ENCODE results near the gene TP73. TPM values are rescaled to one million over a fixed set of nuclear protein-coding genes. Genes with fewer than 3 reads are reported as not detected.

Gene TP73
- total and polyA plus RNA-seq, 12 donors, result 0.03 to 0.58 (median 0.15) TPM; not detected in 7

DNA sequence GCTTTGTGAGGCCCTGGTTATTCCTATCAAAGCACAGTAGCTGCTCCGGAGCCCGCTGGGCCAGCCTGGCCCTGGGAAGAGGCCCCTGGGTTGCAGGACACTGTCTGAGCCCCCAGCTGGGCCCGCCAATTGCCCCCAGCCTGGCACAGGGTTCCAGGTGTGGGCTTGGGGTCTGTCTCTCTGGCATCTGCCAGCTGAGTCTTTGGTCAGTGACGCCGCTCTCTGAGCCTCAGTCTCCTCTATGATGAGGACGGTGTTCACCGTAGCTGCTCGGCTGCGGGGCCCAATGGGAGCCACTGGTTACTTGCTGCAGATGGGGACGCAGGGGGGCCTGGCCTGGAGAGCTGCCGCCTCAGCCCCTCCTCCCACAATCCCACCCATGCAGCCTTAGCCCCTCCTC is 41.0 kb downstream of the TP73 start:
- intact Hi-C loops (cut with DNase I), result no loop called here
- DNase-seq, result no peak
- peaks cover 0 to 16% (median 6%) of the 10 kb centered on the region in 9 donors for H3K4me1 ChIP-seq
- peaks cover 0 to 45% (median 36%) of the 10 kb centered on the region in 7 donors for H3K27me3 ChIP-seq
- ATAC-seq, result no peak
- TF ChIP-seq CTCF (IDR thresholded peaks at IDR 0.05), result no peak
- WGBS, 2 donors, result 90 to 92% methylated on average over 11 of the region's 11 CpGs
- no peaks in the 10 kb centered on the region for H3K36me3 ChIP-seq
- no peak overlapping the region for H3K4me3 ChIP-seq
- H3K9me3 ChIP-seq, result no peaks in the 10 kb centered on the region
- H3K27ac ChIP-seq, result no peak overlapping the region

- TF ChIP-seq CTCF (IDR thresholded peaks at IDR 0.05), result peak; percentile 74 to 87 (median 79)
- no peaks in the 10 kb centered on the region for H3K9me3 ChIP-seq
- peaks cover 0 to 48% (median 37%) of the 10 kb centered on the region in 7 donors for H3K27me3 ChIP-seq
- 34 to 36% methylated on average over 33 of the region's 33 CpGs for WGBS, 2 donors
- DNase-seq (peak; percentile 35 to 62), ATAC-seq (peak; percentile 54 to 91 (median 81))
- no peaks in the 10 kb centered on the region for H3K36me3 ChIP-seq
- no peak overlapping the region for H3K27ac ChIP-seq
- H3K4me1 ChIP-seq, result peaks cover 0 to 8% (median 0%) of the 10 kb centered on the region in 9 donors
- intact Hi-C loops (cut with DNase I), result loop anchor here in 5 of 10 donors (1.0 to 2.0 kb wide), 4 partner anchors 27 to 29 kb away; no protein-coding TSS in a partner anchor
- H3K4me3 ChIP-seq, result peak overlapping the region in 4 of 10 donors; percentile 3 to 39 (median 12)
Measured at GRCh38 chr1:3695326-3696217, 43.3 kb downstream of the TP73 start.

DNA sequence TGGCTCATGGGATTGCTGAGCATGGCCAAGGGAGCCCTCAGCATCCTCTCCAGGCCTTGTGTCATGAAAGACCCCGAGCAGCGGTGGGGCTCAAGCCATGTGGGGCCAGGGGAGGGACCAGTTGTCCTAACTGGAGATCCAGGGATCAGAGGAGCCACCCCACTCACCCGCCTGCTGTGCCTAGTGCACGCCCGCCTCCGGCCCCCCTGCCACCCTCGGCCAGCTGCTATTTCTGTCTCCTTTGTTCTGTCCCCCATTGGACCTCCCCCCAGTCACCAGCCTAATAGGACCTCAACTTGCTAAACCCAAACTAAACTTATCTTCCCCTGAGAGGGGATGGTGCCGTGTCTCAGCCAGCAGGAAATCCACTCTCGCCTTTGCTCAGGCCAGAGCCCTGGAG is 44.4 kb downstream of the TP73 start:
- Histone ChIP-seq H3K4me3 (no peak overlapping the region), H3K27ac (no peak overlapping the region), H3K27me3 (peaks cover 0 to 50% (median 38%) of the 10 kb centered on the region in 7 donors), H3K4me1 (peaks cover 0 to 8% (median 0%) of the 10 kb centered on the region in 9 donors), H3K36me3 (no peaks in the 10 kb centered on the region), H3K9me3 (no peaks in the 10 kb centered on the region)
- no peak for ATAC-seq
- no peak for DNase-seq
- 85 to 87% methylated on average over 9 of the region's 9 CpGs for WGBS, 2 donors
- no peak for TF ChIP-seq CTCF (IDR thresholded peaks at IDR 0.05)
- intact Hi-C loops (cut with DNase I), result loop anchor here in 2 of 10 donors (1.0 to 2.0 kb wide), 2 partner anchors 26 to 27 kb away; no protein-coding TSS in a partner anchor

DNA sequence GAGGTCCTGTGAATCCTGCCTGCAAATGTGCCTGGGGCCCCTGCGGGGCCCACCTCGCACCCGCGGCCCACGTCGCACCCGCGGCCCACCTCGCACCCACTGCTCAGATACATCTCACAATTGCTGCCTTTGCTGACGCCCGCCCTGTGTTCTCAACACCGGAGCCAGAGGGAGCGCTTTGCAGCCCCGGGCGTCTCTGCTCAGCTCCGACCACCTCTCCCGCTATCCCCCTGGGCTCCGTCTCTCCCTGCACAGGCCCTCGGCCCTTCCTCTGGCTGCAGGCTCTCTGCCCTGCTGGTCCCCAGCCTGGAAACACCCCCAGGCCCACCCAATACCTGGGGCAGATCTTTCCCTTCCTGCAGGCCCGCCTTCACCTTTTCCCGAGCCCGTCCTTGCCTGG is 44.8 kb downstream of the TP73 start:
- H3K36me3 ChIP-seq, result no peaks in the 10 kb centered on the region
- H3K9me3 ChIP-seq, result no peaks in the 10 kb centered on the region
- H3K4me1 ChIP-seq, result peaks cover 0 to 8% (median 0%) of the 10 kb centered on the region in 9 donors
- DNase-seq, result no peak
- ATAC-seq, result no peak
- WGBS, 2 donors, result 82 to 88% methylated on average over 22 of the region's 22 CpGs
- H3K27ac ChIP-seq, result no peak overlapping the region
- no peak overlapping the region for H3K4me3 ChIP-seq
- intact Hi-C loops (cut with DNase I), result loop anchor here in 1 of 10 donors (2.0 kb wide), 1 partner anchor 26 kb away; no protein-coding TSS in a partner anchor
- peaks cover 0 to 54% (median 41%) of the 10 kb centered on the region in 7 donors for H3K27me3 ChIP-seq
- TF ChIP-seq CTCF (IDR thresholded peaks at IDR 0.05), result no peak

Data from heart right ventricle (tissue), 16 donors.